ENCODE measurements around the gene SEMA7A.

SEMA7A gene

GRCh38 chr15:74453925-74454763 lies 20.4 kb upstream of the SEMA7A start:
- DNase-seq = peak in 1 of 10 donors; percentile 52
- intact Hi-C loops (cut with DNase I) = no loop called here

GRCh38 chr15:74451861-74452835 lies 18.4 kb upstream of the SEMA7A start:
- peak in 8 of 10 donors; percentile 72 to 97 (median 83) for DNase-seq
- intact Hi-C loops (cut with DNase I) = no loop called here

GRCh38 chr15:74451322-74451721 lies 17.6 kb upstream of the SEMA7A start:
- DNase-seq = peak in 1 of 10 donors; percentile 91
- intact Hi-C loops (cut with DNase I) = no loop called here

- intact Hi-C loops (cut with DNase I) = no loop called here
- peak in 6 of 10 donors; percentile 45 to 94 (median 62) for DNase-seq
Measured at GRCh38 chr15:74449643-74450205, 16.0 kb upstream of the SEMA7A start.

- DNase-seq = peak in 1 of 10 donors; percentile 78
- intact Hi-C loops (cut with DNase I) = no loop called here
Measured at GRCh38 chr15:74449095-74449494, 15.3 kb upstream of the SEMA7A start.

GRCh38 chr15:74445816-74446763 lies 12.3 kb upstream of the SEMA7A start:
- intact Hi-C loops (cut with DNase I) = no loop called here
- peak in 1 of 10 donors; percentile 78 for DNase-seq

GRCh38 chr15:74444106-74445062 lies 10.6 kb upstream of the SEMA7A start:
- intact Hi-C loops (cut with DNase I) = no loop called here
- DNase-seq = peak in 1 of 10 donors; percentile 15

- peak in 2 of 10 donors; percentile 58 to 77 for DNase-seq
- intact Hi-C loops (cut with DNase I) = no loop called here
Measured at GRCh38 chr15:74443100-74443909, 9.5 kb upstream of the SEMA7A start.

- DNase-seq = peak in 3 of 10 donors; percentile 86 to 87 (median 86)
- intact Hi-C loops (cut with DNase I) = no loop called here
Measured at GRCh38 chr15:74442604-74443003, 8.8 kb upstream of the SEMA7A start.

GRCh38 chr15:74442063-74442462 lies 8.3 kb upstream of the SEMA7A start:
- DNase-seq = peak in 2 of 10 donors; percentile 19 to 26

GRCh38 chr15:74441248-74441941 lies 7.6 kb upstream of the SEMA7A start:
- intact Hi-C loops (cut with DNase I) = no loop called here

More at GRCh38 chr15:74442063-74442462, 8.3 kb upstream of the SEMA7A start:
- intact Hi-C loops (cut with DNase I) = no loop called here

GRCh38 chr15:74438721-74439316 lies 5.1 kb upstream of the SEMA7A start:
- DNase-seq = peak; percentile 68 to 98 (median 84)
- intact Hi-C loops (cut with DNase I) = loop anchor here (1.0 kb wide), 1 partner anchor 57 kb away; no protein-coding TSS in a partner anchor

More at GRCh38 chr15:74441248-74441941, 7.6 kb upstream of the SEMA7A start:
- DNase-seq = peak in 2 of 10 donors; percentile 71 to 87

- intact Hi-C loops (cut with DNase I) = loop anchor here (1.0 kb wide), 1 partner anchor 56 kb away; no protein-coding TSS in a partner anchor
- DNase-seq = peak in 2 of 10 donors; percentile 61 to 73
Measured at GRCh38 chr15:74438206-74438605, 4.4 kb upstream of the SEMA7A start.

- intact Hi-C loops (cut with DNase I) = no loop called here
- peak in 3 of 10 donors; percentile 80 to 91 (median 90) for DNase-seq
Measured at GRCh38 chr15:74434263-74435136, 742 bp upstream of the SEMA7A start.

GRCh38 chr15:74432968-74433591 lies 678 bp downstream of the SEMA7A start:
- intact Hi-C loops (cut with DNase I) = no loop called here

More at GRCh38 chr15:74432968-74433591, 678 bp downstream of the SEMA7A start:
- peak in 3 of 10 donors; percentile 74 to 88 (median 86) for DNase-seq

Measured in posterior cingulate gyrus (tissue), 11 donors.